H1 (cell line): Measurements from ENCODE around the gene EPHB1. TPM values are rescaled to one million over a fixed set of nuclear protein-coding genes. Genes with fewer than 3 reads are reported as not detected.

Experiments
- CTCF ChIA-PET: fragments of 300-600 bp; sonication (Branson Sonifier 250); formaldehyde crosslinking; loops from one replicate; lab custom pipeline; 2021; ENCODE audit not compliant: partially characterized antibody; lab: Charles Lee
- POLR2A ChIA-PET: fragments of 300-600 bp; sonication (Branson Sonifier 250); formaldehyde crosslinking; loops from one replicate; lab custom pipeline; 2021; ENCODE audit warnings: inconsistent platforms; ENCODE audit not compliant: partially characterized antibody; lab: Charles Lee
- DNase-seq, 2 experiments: peaks; one replicate each; pipeline versions ENCODE4 v3.0.0 to v3.0.0-alpha.2; 2010 to 2022; ENCODE audit warnings: low spot score in 2 of 2, low read depth in 1 of 2, mixed read lengths in 1 of 2
- FAIRE-seq: peaks from 2 replicates; lab custom pipeline; 2011; peaks lifted over from hg19 to GRCh38; lab: Jason Lieb, UNC
- H2AFZ ChIP-seq: 2 replicates; pipeline ENCODE4 v1.8.1; 2012; ENCODE audit warnings: low read length, inconsistent platforms
- H2AK5ac ChIP-seq: 2 replicates; pipeline ENCODE4 v1.6.1; 2013; ENCODE audit warnings: low read depth, low read length
- H2BK120ac ChIP-seq: replicated peaks from 2 replicates; pipeline ENCODE3; 2013; ENCODE audit warnings: low read depth, low read length, inconsistent platforms
- H2BK12ac ChIP-seq: 2 replicates; pipeline ENCODE4 v1.6.1; 2013; ENCODE audit warnings: low read depth, low read length
- H2BK15ac ChIP-seq: 2 replicates; pipeline ENCODE4 v1.6.1; 2013; ENCODE audit warnings: low read length
- H2BK20ac ChIP-seq: 2 replicates; pipeline ENCODE4 v1.6.1; 2013; ENCODE audit warnings: low read length
- H2BK5ac ChIP-seq: 2 replicates; pipeline ENCODE4 v1.6.1; 2013; ENCODE audit warnings: low read depth, low read length
- H3K14ac ChIP-seq: 2 replicates; pipeline ENCODE4 v1.6.1; 2013; ENCODE audit warnings: inconsistent platforms; ENCODE audit not compliant: insufficient read length
- H3K18ac ChIP-seq: 2 replicates; pipeline ENCODE4 v1.6.1; 2013; ENCODE audit warnings: low read length; ENCODE audit errors: extremely low read depth
- H3K23ac ChIP-seq: 2 replicates; pipeline ENCODE4 v1.6.1; 2013; ENCODE audit warnings: inconsistent platforms; ENCODE audit not compliant: insufficient read length
- H3K23me2 ChIP-seq: 2 replicates; pipeline ENCODE4 v1.6.1; 2013; ENCODE audit warnings: low read depth, low read length
- H3K27ac ChIP-seq: 2 replicates; pipeline ENCODE4 v1.6.1; 2011; ENCODE audit warnings: low read depth, low read length, inconsistent platforms
- H3K27me3 ChIP-seq, 4 experiments: replicated peaks in 1 of 4; 1 replicate in 1 of 4; 2 replicates in 3 of 4; pipeline versions ENCODE4 v1.6.1 to v1.8.1; 2011 to 2013; ENCODE audit warnings: low read length in 3 of 4, mild to moderate bottlenecking in 3 of 4, inconsistent platforms in 2 of 4, mixed read lengths in 2 of 4, moderate library complexity in 1 of 4; ENCODE audit not compliant: control insufficient read depth in 3 of 4, insufficient read depth in 3 of 4; ENCODE audit errors: extremely low read depth in 1 of 4
- H3K36me3 ChIP-seq, 4 experiments: 2 replicates each; pipeline versions ENCODE4 v1.6.1 to v1.8.1; 2011 to 2013; ENCODE audit warnings: mild to moderate bottlenecking in 4 of 4, low read length in 3 of 4, moderate library complexity in 2 of 4, control low read depth in 1 of 4, inconsistent platforms in 1 of 4; ENCODE audit not compliant: insufficient read depth in 4 of 4, control insufficient read depth in 2 of 4
- H3K4ac ChIP-seq: replicated peaks from 2 replicates; pipeline ENCODE3; 2013; ENCODE audit warnings: low read length, low read depth, mixed read lengths, inconsistent platforms; ENCODE audit not compliant: insufficient read length
- H3K4me1 ChIP-seq, 4 experiments: replicated peaks in 1 of 4; 1 replicate in 1 of 4; 2 replicates in 3 of 4; pipeline versions ENCODE4 v1.6.1 to v1.8.1; 2011 to 2013; ENCODE audit warnings: low read length in 3 of 4, inconsistent platforms in 2 of 4, mixed read lengths in 1 of 4; ENCODE audit not compliant: insufficient read depth in 4 of 4, control insufficient read depth in 3 of 4
- H3K4me2 ChIP-seq, 2 experiments: 2 replicates each; pipeline versions ENCODE4 v1.6.1 to v1.8.1; 2011 to 2013; ENCODE audit warnings: low read depth in 2 of 2, low read length in 2 of 2, control low read depth in 1 of 2, inconsistent platforms in 1 of 2, mild to moderate bottlenecking in 1 of 2; ENCODE audit not compliant: insufficient read depth in 1 of 2
- H3K4me3 ChIP-seq, 4 experiments: fragments of 200-600, 300-600 bp in 1 of 4; sonication (generic), shearing (Covaris generic), sonication (Bioruptor Twin) in 1 of 4; 2 replicates each; pipeline versions ENCODE4 v1.5.1 to v1.8.1; 2011 to 2016; ENCODE audit warnings: low read length in 4 of 4, low read depth in 3 of 4, control low read depth in 2 of 4, inconsistent platforms in 2 of 4, mild to moderate bottlenecking in 2 of 4, mixed read lengths in 1 of 4, moderate library complexity in 1 of 4; ENCODE audit not compliant: insufficient read depth in 2 of 4; ENCODE audit errors: extremely low read depth in 1 of 4
- H3K56ac ChIP-seq: replicated peaks from 2 replicates; pipeline ENCODE3; 2013; ENCODE audit warnings: low read depth, mild to moderate bottlenecking, mixed read lengths, low read length, inconsistent platforms; ENCODE audit not compliant: insufficient read length
- H3K79me1 ChIP-seq: 2 replicates; pipeline ENCODE4 v1.6.1; 2013; ENCODE audit warnings: low read depth, low read length, control low read depth
- H3K79me2 ChIP-seq, 2 experiments: 2 replicates each; pipeline versions ENCODE4 v1.6.1 to v1.8.1; 2012 to 2013; ENCODE audit warnings: low read length in 2 of 2, mild to moderate bottlenecking in 2 of 2, inconsistent platforms in 1 of 2; ENCODE audit not compliant: insufficient read depth in 2 of 2, control insufficient read depth in 1 of 2
- H3K9ac ChIP-seq, 4 experiments: replicated peaks in 1 of 4; 1 replicate in 1 of 4; 2 replicates in 3 of 4; pipeline versions ENCODE4 v1.6.1 to v1.8.1; 2011 to 2013; ENCODE audit warnings: low read depth in 3 of 4, low read length in 3 of 4, control low read depth in 2 of 4, mild to moderate bottlenecking in 2 of 4, moderate library complexity in 2 of 4, inconsistent platforms in 1 of 4; ENCODE audit errors: extremely low read depth in 1 of 4
- H3K9me3 ChIP-seq, 2 experiments: 2 replicates each; pipeline versions ENCODE4 v1.6.1 to v1.8.1; 2012 to 2013; ENCODE audit warnings: mild to moderate bottlenecking in 2 of 2, moderate library complexity in 2 of 2, control low read depth in 1 of 2, inconsistent platforms in 1 of 2, low read depth in 1 of 2, low read length in 1 of 2, mixed read lengths in 1 of 2; ENCODE audit not compliant: insufficient read depth in 2 of 2
- H4K20me1 ChIP-seq, 2 experiments: replicated peaks in 1 of 2; 2 replicates each; pipeline versions ENCODE3 to v1.8.1; 2011 to 2013; ENCODE audit warnings: inconsistent platforms in 2 of 2, low read length in 2 of 2, mild to moderate bottlenecking in 1 of 2; ENCODE audit not compliant: insufficient read depth in 2 of 2, control insufficient read depth in 1 of 2
- H4K5ac ChIP-seq: 2 replicates; pipeline ENCODE4 v1.6.1; 2013; ENCODE audit warnings: low read length, low read depth, mixed read lengths, inconsistent platforms; ENCODE audit not compliant: insufficient read length
- H4K8ac ChIP-seq: 2 replicates; pipeline ENCODE4 v1.8.0; 2013; ENCODE audit warnings: mild to moderate bottlenecking, moderate library complexity, low read length, inconsistent platforms; ENCODE audit not compliant: insufficient read depth; ENCODE audit errors: extremely low read depth
- H4K91ac ChIP-seq: replicated peaks from 2 replicates; pipeline ENCODE3; 2013; ENCODE audit warnings: low read length, mixed read lengths, inconsistent platforms; ENCODE audit not compliant: insufficient read length
- KDM4A ChIP-seq: IDR thresholded peaks from one replicate; pipeline ENCODE4 v1.7.1; 2012; ENCODE audit warnings: low read depth, mild to moderate bottlenecking, moderate library complexity, low read length, inconsistent platforms; ENCODE audit not compliant: severe bottlenecking
- RAD21 ChIP-seq, 2 experiments: IDR thresholded peaks in 1 of 2; conservative IDR thresholded peaks in 1 of 2; 2 replicates each; pipeline ENCODE4 v1.6.1; 2011; ENCODE audit warnings: low read depth in 2 of 2, low read length in 2 of 2, improper control_type of control experiment in 1 of 2, inconsistent platforms in 1 of 2, mild to moderate bottlenecking in 1 of 2, moderate library complexity in 1 of 2
- RXRA ChIP-seq: IDR thresholded peaks from 2 replicates; pipeline ENCODE4 v1.6.1; 2011; ENCODE audit warnings: low read depth, mild to moderate bottlenecking, low read length, moderate library complexity; ENCODE audit not compliant: insufficient read depth
- SUZ12 ChIP-seq: fragments of 200-600 bp; sonication (generic); IDR thresholded peaks from 2 replicates; pipeline ENCODE4 v1.6.1; 2012; ENCODE audit warnings: mild to moderate bottlenecking, inconsistent platforms, low read length, moderate library complexity, mixed read lengths
- TAF1 ChIP-seq: IDR thresholded peaks from 2 replicates; pipeline ENCODE4 v1.6.1; 2011; ENCODE audit warnings: mild to moderate bottlenecking, low read depth, low read length
- YY1 ChIP-seq: IDR thresholded peaks from 2 replicates; pipeline ENCODE4 v1.6.1; 2011; ENCODE audit warnings: low read depth, mild to moderate bottlenecking, low read length
- WGBS, 2 experiments: shearing (Covaris generic) in 1 of 2; methylation state at CpG; one replicate each; pipeline versions ENCODE4 v1.1.6 to v1.1.7; 2013 to 2015; ENCODE audit warnings: low lambda C conversion rate in 2 of 2, mixed read lengths in 2 of 2, inconsistent platforms in 1 of 2, low coverage in 1 of 2, missing lambda C conversion rate in 1 of 2; ENCODE audit not compliant: insufficient replicate concordance in 2 of 2, insufficient coverage in 1 of 2, insufficient read length in 1 of 2; ENCODE audit errors: extremely low coverage in 1 of 2, missing lambda C conversion rate in 1 of 2; 5-methylcytosine and 5-hydroxymethylcytosine counted together
- polyA plus RNA-seq, 7 experiments: library from polyadenylated mRNA; depleted of rRNA in 3 of 7; stranded (reverse) in 5 of 7; unstranded in 2 of 7; fragments of >200 nt in 5 of 7; fragments of 200-250 nt in 2 of 7; gene quantifications; 1 replicate in 5 of 7; 2 replicates in 1 of 7; 4 replicates in 1 of 7; pipeline versions ENCODE4 v1.2.1 to v1.2.3, GENCODE V29; 2011 to 2013; ENCODE audit warnings: missing spikeins in 2 of 7, mixed read lengths in 2 of 7
- total RNA-seq: library from RNA; stranded (reverse); fragmentation: NEBNext Ultra II Directional; extraction: Animal tissue kit (Norgen Biotek cat#: 25700); gene quantifications from 2 replicates; pipeline ENCODE4 v1.2.1, GENCODE V29; 2021
- TF ChIP-seq, protein P1 (sequence below), 3 experiments: IDR thresholded peaks; 1 replicate in 2 of 3; 2 replicates in 1 of 3; pipeline versions ENCODE4 v1.5.1 to v1.6.1; 2011; ENCODE audit warnings: low read length in 3 of 3, mild to moderate bottlenecking in 3 of 3, inconsistent platforms in 2 of 3, low read depth in 1 of 3, moderate library complexity in 1 of 3; ENCODE audit not compliant: insufficient read depth in 1 of 3; ENCODE audit errors: control extremely low read depth in 1 of 3
- TF ChIP-seq, protein P2 (sequence below): IDR thresholded peaks from 2 replicates; pipeline ENCODE4 v1.6.1; 2011; ENCODE audit warnings: low read depth, mild to moderate bottlenecking, low read length; ENCODE audit not compliant: insufficient read depth

EPHB1 gene
- total and polyA plus RNA-seq, 2 of the 8 experiments (the other 6 are each of a cell fraction or from before 2014, with no cell fraction given), result 3.5 to 5.9 TPM

- H4K20me1 ChIP-seq, result no peaks in the 10 kb centered on the region
- H3K36me3 ChIP-seq, result no peaks in the 10 kb centered on the region
- no peak overlapping the region for H3K27ac ChIP-seq
- H3K4me3 ChIP-seq, result no peak overlapping the region
- no peak overlapping the region for H3K14ac ChIP-seq
- no peak overlapping the region for H4K8ac ChIP-seq
- no peak overlapping the region for H3K9ac ChIP-seq
- H3K18ac ChIP-seq, result no peak overlapping the region
- H3K23ac ChIP-seq, result no peak overlapping the region
- WGBS, 2 experiments, result 79% methylated on average over 5 of the region's 5 CpGs; no CpG with 5 or more reads in 1 of the 2 experiments
- H2AK5ac ChIP-seq, result no peak overlapping the region
- no peaks in the 10 kb centered on the region for H3K79me1 ChIP-seq
- no peak overlapping the region for H4K5ac ChIP-seq
- H2BK120ac ChIP-seq, result no peak overlapping the region
- peaks cover 0 to 9% (median 4%) of the 10 kb centered on the region in 4 experiments; a peak in 5 of 7 replicates for H3K4me1 ChIP-seq
- POLR2A ChIA-PET, result no interaction called here
- H3K23me2 ChIP-seq, result no peaks in the 10 kb centered on the region; the same call in 1 of the 2 replicates
- no peak overlapping the region for H2BK15ac ChIP-seq
- DNase-seq (no peak), FAIRE-seq (no peak)
- H3K56ac ChIP-seq, result no peak overlapping the region
- H3K27me3 ChIP-seq, result no peaks in the 10 kb centered on the region
- no peaks in the 10 kb centered on the region for H3K79me2 ChIP-seq
- H2BK20ac ChIP-seq, result no peak overlapping the region
- no peak overlapping the region for H2AFZ ChIP-seq
- no peak overlapping the region for H2BK5ac ChIP-seq
- H4K91ac ChIP-seq, result no peak overlapping the region
- CTCF ChIA-PET, result interaction anchor here (0.8 kb wide), 1 partner anchor 346 kb away, joined by 3 read pairs; no protein-coding TSS in a partner anchor
- no peaks in the 10 kb centered on the region for H3K9me3 ChIP-seq
- no peak overlapping the region for H2BK12ac ChIP-seq
- H3K4me2 ChIP-seq, result no peak overlapping the region
- H3K4ac ChIP-seq, result no peak overlapping the region
- TF ChIP-seq RAD21 (IDR thresholded peaks at IDR 0.05 in 1 of 2, conservative IDR thresholded peaks at IDR 0.05 in 1 of 2; ENCODE audit: low read depth in 2 of 2, low read length in 2 of 2), result no peak
- no peak for TF ChIP-seq SUZ12
- no peak for TF ChIP-seq YY1
- TF ChIP-seq, protein P1, sequence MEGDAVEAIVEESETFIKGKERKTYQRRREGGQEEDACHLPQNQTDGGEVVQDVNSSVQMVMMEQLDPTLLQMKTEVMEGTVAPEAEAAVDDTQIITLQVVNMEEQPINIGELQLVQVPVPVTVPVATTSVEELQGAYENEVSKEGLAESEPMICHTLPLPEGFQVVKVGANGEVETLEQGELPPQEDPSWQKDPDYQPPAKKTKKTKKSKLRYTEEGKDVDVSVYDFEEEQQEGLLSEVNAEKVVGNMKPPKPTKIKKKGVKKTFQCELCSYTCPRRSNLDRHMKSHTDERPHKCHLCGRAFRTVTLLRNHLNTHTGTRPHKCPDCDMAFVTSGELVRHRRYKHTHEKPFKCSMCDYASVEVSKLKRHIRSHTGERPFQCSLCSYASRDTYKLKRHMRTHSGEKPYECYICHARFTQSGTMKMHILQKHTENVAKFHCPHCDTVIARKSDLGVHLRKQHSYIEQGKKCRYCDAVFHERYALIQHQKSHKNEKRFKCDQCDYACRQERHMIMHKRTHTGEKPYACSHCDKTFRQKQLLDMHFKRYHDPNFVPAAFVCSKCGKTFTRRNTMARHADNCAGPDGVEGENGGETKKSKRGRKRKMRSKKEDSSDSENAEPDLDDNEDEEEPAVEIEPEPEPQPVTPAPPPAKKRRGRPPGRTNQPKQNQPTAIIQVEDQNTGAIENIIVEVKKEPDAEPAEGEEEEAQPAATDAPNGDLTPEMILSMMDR (IDR thresholded peaks at IDR 0.05; ENCODE audit: control extremely low read depth in 1 of 3, insufficient read depth in 1 of 3, low read depth in 1 of 3, low read length in 3 of 3), result no peak
- TF ChIP-seq, protein P2, sequence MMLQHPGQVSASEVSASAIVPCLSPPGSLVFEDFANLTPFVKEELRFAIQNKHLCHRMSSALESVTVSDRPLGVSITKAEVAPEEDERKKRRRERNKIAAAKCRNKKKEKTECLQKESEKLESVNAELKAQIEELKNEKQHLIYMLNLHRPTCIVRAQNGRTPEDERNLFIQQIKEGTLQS, result no peak
- TF ChIP-seq TAF1, result no peak
- TF ChIP-seq RXRA, result no peak
- TF ChIP-seq KDM4A, result no peak
- TF ChIP-seq, all 59 proteins: peak for 0
These were observed 363.5 kb downstream of the EPHB1 start for GRCh38 chr3:135158520-135158919.
